Keratinocyte (primary cell): ENCODE results near the gene CNOT4. TPM values are rescaled to one million over a fixed set of nuclear protein-coding genes. Genes with fewer than 3 reads are reported as not detected.

Experiments used
- DNase-seq: peaks from one replicate; pipeline ENCODE4 v3.0.0-alpha.2; 2011; ENCODE audit warnings: low read depth, missing footprints, low spot score
- FAIRE-seq: peaks from 2 replicates; lab custom pipeline; 2011; peaks lifted over from hg19 to GRCh38; lab: Jason Lieb, UNC
- H2AFZ ChIP-seq: 2 replicates; pipeline ENCODE4 v1.6.0; 2012; ENCODE audit warnings: low read length, control low read depth, inconsistent platforms; ENCODE audit not compliant: control insufficient read depth
- H3K27ac ChIP-seq: 2 replicates; pipeline ENCODE4 v1.5.1; 2011; ENCODE audit warnings: low read length; ENCODE audit not compliant: control insufficient read depth, insufficient read depth
- H3K27me3 ChIP-seq: 3 replicates; pipeline ENCODE4 v1.6.0; 2011; ENCODE audit warnings: low read length; ENCODE audit not compliant: control insufficient read depth, insufficient read depth; ENCODE audit errors: extremely low read depth
- H3K36me3 ChIP-seq, 2 experiments: 2 replicates in 1 of 2; 3 replicates in 1 of 2; pipeline ENCODE4 v1.5.1; 2011; ENCODE audit warnings: low read length in 2 of 2, mild to moderate bottlenecking in 1 of 2; ENCODE audit not compliant: control insufficient read depth in 2 of 2, insufficient read depth in 2 of 2; ENCODE audit errors: extremely low read depth in 1 of 2
- H3K4me1 ChIP-seq: 3 replicates; pipeline ENCODE4 v1.5.1; 2011; ENCODE audit warnings: low read length; ENCODE audit not compliant: control insufficient read depth, insufficient read depth; ENCODE audit errors: extremely low read depth
- H3K4me2 ChIP-seq: 3 replicates; pipeline ENCODE4 v1.6.0; 2011; ENCODE audit warnings: low read depth, low read length; ENCODE audit not compliant: control insufficient read depth, insufficient read depth; ENCODE audit errors: extremely low read depth
- H3K4me3 ChIP-seq, 3 experiments: fragments of 200-600 bp in 1 of 3; sonication (generic) in 1 of 3; 2 replicates in 2 of 3; 3 replicates in 1 of 3; pipeline ENCODE4 v1.5.1; 2011 to 2016; ENCODE audit warnings: low read length in 3 of 3, mild to moderate bottlenecking in 3 of 3, control low read depth in 2 of 3, inconsistent platforms in 1 of 3, low read depth in 1 of 3, mixed read lengths in 1 of 3, mixed run types in 1 of 3, moderate library complexity in 1 of 3; ENCODE audit not compliant: control insufficient read depth in 2 of 3, insufficient read depth in 2 of 3; ENCODE audit errors: extremely low read depth in 1 of 3
- H3K79me2 ChIP-seq: 2 replicates; pipeline ENCODE4 v1.6.0; 2012; ENCODE audit warnings: low read length; ENCODE audit not compliant: control insufficient read depth, insufficient read depth
- H3K9ac ChIP-seq: 3 replicates; pipeline ENCODE4 v1.6.0; 2011; ENCODE audit warnings: low read length; ENCODE audit not compliant: control insufficient read depth, insufficient read depth; ENCODE audit errors: extremely low read depth
- H3K9me1 ChIP-seq: 3 replicates; pipeline ENCODE4 v1.6.0; 2011; ENCODE audit warnings: low read length; ENCODE audit not compliant: control insufficient read depth, insufficient read depth; ENCODE audit errors: extremely low read depth
- H3K9me3 ChIP-seq: 2 replicates; pipeline ENCODE4 v1.5.1; 2012; ENCODE audit warnings: low read depth, low read length; ENCODE audit not compliant: control insufficient read depth
- H4K20me1 ChIP-seq: 3 replicates; pipeline ENCODE4 v1.6.0; 2011; ENCODE audit warnings: low read length; ENCODE audit not compliant: control insufficient read depth, insufficient read depth; ENCODE audit errors: extremely low read depth
- CTCF ChIP-seq, 3 experiments: IDR thresholded peaks in 1 of 3; conservative IDR thresholded peaks in 1 of 3; optimal IDR thresholded peaks in 1 of 3; 2 replicates in 2 of 3; 3 replicates in 1 of 3; pipeline versions ENCODE3 to v1.5.1; 2011; ENCODE audit warnings: low read length in 3 of 3, mild to moderate bottlenecking in 3 of 3, moderate library complexity in 2 of 3, control low read depth in 1 of 3, inconsistent platforms in 1 of 3; ENCODE audit not compliant: insufficient read depth in 2 of 3; ENCODE audit errors: extremely low read depth in 1 of 3
- EZH2 ChIP-seq: IDR thresholded peaks from one replicate; pipeline ENCODE4 v1.6.1; 2012; ENCODE audit warnings: inconsistent platforms, mild to moderate bottlenecking, low read length, moderate library complexity
- dilution Hi-C: fragments of 300-500 bp; cut with MboI; formaldehyde crosslinking; loops from one replicate; pipeline ENCODE4 v1.7.0; 2020; ENCODE audit warnings: low sequenced_read_pairs; ENCODE audit not compliant: extremely low pct_ligation_motif_present
- polyA plus RNA-seq, 5 experiments: library from polyadenylated mRNA; depleted of rRNA in 3 of 5; stranded (reverse) in 3 of 5; stranded (forward) in 1 of 5; unstranded in 1 of 5; fragments of >200 nt; gene quantifications; 1 replicate in 1 of 5; 2 replicates in 3 of 5; 3 replicates in 1 of 5; pipeline versions ENCODE4 v1.2.1 to v1.2.3, GENCODE V29; 2011 to 2012; ENCODE audit warnings: missing spikeins in 2 of 5, low read depth in 1 of 5, low replicate concordance in 1 of 5

CNOT4 gene
- polyA plus RNA-seq, 1 donor (not counting 4 experiments of a cell fraction or from before 2014, with no cell fraction given) = 11.4 TPM

GRCh38 chr7:135388616-135389015, 121.3 kb downstream of the CNOT4 start:
- Histone ChIP-seq H3K9ac (no peak overlapping the region), H3K4me3 (no peak overlapping the region), H2AFZ (no peak overlapping the region), H3K4me1 (peaks cover 3% of the 10 kb centered on the region), H3K9me1 (no peaks in the 10 kb centered on the region), H3K4me2 (no peak overlapping the region), H4K20me1 (no peaks in the 10 kb centered on the region), H3K36me3 (no peaks in the 10 kb centered on the region), H3K27ac (no peak overlapping the region), H3K9me3 (no peaks in the 10 kb centered on the region), H3K79me2 (no peaks in the 10 kb centered on the region), H3K27me3 (no peaks in the 10 kb centered on the region)
- TF ChIP-seq CTCF (optimal IDR thresholded peaks at IDR 0.05 in 1 of 3, IDR thresholded peaks at IDR 0.05 in 1 of 3, conservative IDR thresholded peaks at IDR 0.05 in 1 of 3; ENCODE audit: extremely low read depth in 1 of 3, insufficient read depth in 2 of 3, low read length in 3 of 3) (no peak), EZH2 (no peak)
- DNase-seq = no peak
- no peak for FAIRE-seq
- dilution Hi-C loops = no loop called here

- H3K4me1 ChIP-seq = peaks cover 3% of the 10 kb centered on the region
- no peaks in the 10 kb centered on the region for H3K9me1 ChIP-seq
- no peak overlapping the region for H3K27ac ChIP-seq
- no peaks in the 10 kb centered on the region for H3K36me3 ChIP-seq
- H3K27me3 ChIP-seq = no peaks in the 10 kb centered on the region
- dilution Hi-C loops = no loop called here
- TF ChIP-seq EZH2 = no peak
- TF ChIP-seq CTCF (optimal IDR thresholded peaks at IDR 0.05 in 1 of 3, IDR thresholded peaks at IDR 0.05 in 1 of 3, conservative IDR thresholded peaks at IDR 0.05 in 1 of 3; ENCODE audit: extremely low read depth in 1 of 3, insufficient read depth in 2 of 3, low read length in 3 of 3) = no peak
- no peak overlapping the region for H3K4me2 ChIP-seq
- no peaks in the 10 kb centered on the region for H3K9me3 ChIP-seq
- H4K20me1 ChIP-seq = no peaks in the 10 kb centered on the region
- no peak for DNase-seq
- no peak overlapping the region for H2AFZ ChIP-seq
- FAIRE-seq = no peak
- no peak overlapping the region for H3K9ac ChIP-seq
- H3K4me3 ChIP-seq = no peak overlapping the region
- no peaks in the 10 kb centered on the region for H3K79me2 ChIP-seq
Observed at GRCh38 chr7:135386776-135387175, 123.1 kb downstream of the CNOT4 start.
